HepG2 (cell line): ENCODE results near the gene EPS8L1. TPM values are rescaled to one million over a fixed set of nuclear protein-coding genes. Genes with fewer than 3 reads are reported as not detected.

Source experiments
- ATAC-seq: fragments of 200-7000 bp; cut with Tn5 transposase; 3 replicates; pipeline ENCODE4 v1.9.1; 2020; ENCODE audit warnings: mild to moderate bottlenecking, moderate library complexity
- BruUV-seq: library from RNA; stranded (reverse); fragments of 400-500 nt; replicated peaks from 2 replicates; lab custom pipeline; 2021; lab: Mats Ljungman, UMichigan
- CTCF ChIA-PET: fragments of 300-600 bp; formaldehyde crosslinking; extraction: SDS; loops from one replicate; lab custom pipeline; 2021; ENCODE audit warnings: low total read pairs, inconsistent platforms, low intra/inter-chr PET ratio; lab: Yijun Ruan, JAX
- POLR2A ChIA-PET: fragments of 350-600 bp; sonication (Branson Sonifier 250); formaldehyde crosslinking; loops from one replicate; lab custom pipeline; 2020; ENCODE audit warnings: antibody characterized with exemption, inconsistent platforms; lab: Yijun Ruan, JAX
- DNase-seq: peaks from one replicate; pipeline ENCODE4 v3.0.0-alpha.2; 2015; ENCODE audit warnings: low spot score
- FAIRE-seq: peaks from 3 replicates; lab custom pipeline; 2011; peaks lifted over from hg19 to GRCh38; lab: Jason Lieb, UNC
- H2AFZ ChIP-seq: one replicate; pipeline ENCODE4 v1.6.1; 2011; ENCODE audit warnings: low read length, inconsistent platforms
- H3K27ac ChIP-seq: fragments of 300-600 bp; 3 replicates; pipeline ENCODE4 v1.8.0; 2011; ENCODE audit warnings: mixed run types, mild to moderate bottlenecking, mixed read lengths, low read length, inconsistent platforms; ENCODE audit not compliant: insufficient read depth; ENCODE audit errors: extremely low read length
- H3K27me3 ChIP-seq, 2 experiments: fragments of 200-600 bp in 1 of 2; 2 replicates in 1 of 2; 3 replicates in 1 of 2; pipeline versions ENCODE4 v1.6.0 to v1.8.0; 2011; ENCODE audit warnings: low read length in 2 of 2, mild to moderate bottlenecking in 2 of 2, moderate library complexity in 2 of 2, inconsistent platforms in 1 of 2; ENCODE audit not compliant: insufficient read depth in 2 of 2, control insufficient read depth in 1 of 2
- H3K36me3 ChIP-seq, 2 experiments: fragments of 200-600 bp in 1 of 2; replicated peaks in 1 of 2; 2 replicates in 1 of 2; 3 replicates in 1 of 2; pipeline versions ENCODE4 v1.5.1 to v1.8.0; 2011; ENCODE audit warnings: low read length in 2 of 2, inconsistent platforms in 1 of 2; ENCODE audit not compliant: insufficient read depth in 2 of 2, control insufficient read depth in 1 of 2
- H3K4me1 ChIP-seq: 2 replicates; pipeline ENCODE4 v1.5.1; 2012; ENCODE audit warnings: low read length, inconsistent platforms; ENCODE audit not compliant: insufficient read depth
- H3K4me2 ChIP-seq: 2 replicates; pipeline ENCODE4 v1.6.0; 2011; ENCODE audit warnings: low read depth, low read length, inconsistent platforms
- H3K4me3 ChIP-seq, 3 experiments: fragments of 200-600 bp in 1 of 3; sonication (generic), shearing (Covaris generic) in 1 of 3; replicated peaks in 1 of 3; 2 replicates each; pipeline ENCODE4 v1.5.1; 2011 to 2016; ENCODE audit warnings: low read length in 3 of 3, inconsistent platforms in 2 of 3, low read depth in 2 of 3, mild to moderate bottlenecking in 2 of 3, control low read depth in 1 of 3, mixed read lengths in 1 of 3; ENCODE audit not compliant: insufficient read depth in 1 of 3
- H3K79me2 ChIP-seq: one replicate; pipeline ENCODE4 v1.6.1; 2011; ENCODE audit warnings: low read length, inconsistent platforms; ENCODE audit not compliant: insufficient read depth
- H3K9ac ChIP-seq: 2 replicates; pipeline ENCODE4 v1.6.0; 2011; ENCODE audit warnings: mild to moderate bottlenecking, low read depth, low read length, inconsistent platforms; ENCODE audit not compliant: insufficient read depth
- H3K9me3 ChIP-seq: 2 replicates; pipeline ENCODE4 v1.5.1; 2012; ENCODE audit warnings: mild to moderate bottlenecking, low read length
- H4K20me1 ChIP-seq: 2 replicates; pipeline ENCODE4 v1.6.0; 2011; ENCODE audit warnings: inconsistent platforms, mild to moderate bottlenecking, low read length, moderate library complexity; ENCODE audit not compliant: insufficient read depth
- SP1 ChIP-seq, 2 experiments: fragments of 450-650 bp in 1 of 2; sonication (generic) in 1 of 2; formaldehyde crosslinking in 1 of 2; IDR thresholded peaks; 2 replicates each; pipeline versions ENCODE4 v1.4.0 to v1.6.1; 2016 to 2020; ENCODE audit warnings: missing genetic modification reagents in 1 of 2
- ZNF207 ChIP-seq: fragments of 450-650 bp; IDR thresholded peaks from 2 replicates; pipeline ENCODE4 v1.6.1; 2016; ENCODE audit warnings: antibody characterized with exemption, borderline replicate concordance
- ZNF652 ChIP-seq: IDR thresholded peaks from 2 replicates; pipeline ENCODE4 v1.6.1; 2016; ENCODE audit warnings: low read depth, borderline replicate concordance
- ZNF773 ChIP-seq: sonication (generic); formaldehyde crosslinking; IDR thresholded peaks from 2 replicates; pipeline ENCODE4 v1.4.0; 2020; ENCODE audit warnings: missing genetic modification reagents, borderline replicate concordance
- ZNF792 ChIP-seq: IDR thresholded peaks from 2 replicates; pipeline ENCODE4 v1.6.1; 2016
- WGBS: methylation state at CpG from one replicate; pipeline ENCODE4 v1.1.6; 2017; ENCODE audit warnings: low lambda C conversion rate; 5-methylcytosine and 5-hydroxymethylcytosine counted together
- in situ Hi-C: cut with HindIII; loops from 2 replicates; pipeline ENCODE4 v1.10.0; 2017; ENCODE audit warnings: low pct_unique_long_range_greater_than_20kb; ENCODE audit not compliant: extremely low pct_ligation_motif_present
- intact Hi-C: fragments of 100-400 bp; cut with micrococcal nuclease; formaldehyde crosslinking; loops from one replicate; pipeline ENCODE4 v1.10.0; 2022; ENCODE audit not compliant: unreplicated experiment
- polyA plus RNA-seq, 8 experiments: library from polyadenylated mRNA; depleted of rRNA in 3 of 8; stranded (reverse) in 7 of 8; unstranded in 1 of 8; fragments of >200 nt; fragmentation: Illumina TruSeq in 4 of 8; extraction: Trizol in 4 of 8; gene quantifications; 2 replicates each; pipeline versions ENCODE4 v1.2.1 to v1.2.3, GENCODE V29; 2011 to 2016; ENCODE audit warnings: low read depth in 4 of 8, missing spikeins in 1 of 8, mixed read lengths in 1 of 8; ENCODE audit not compliant: insufficient read depth in 1 of 8
- total RNA-seq, 5 experiments: library from RNA; depleted of rRNA; stranded (reverse); fragments of >200 nt; fragmentation: Illumina TruSeq; extraction: Trizol; gene quantifications; 2 replicates each; pipeline ENCODE4 v1.2.3, GENCODE V29; 2016; ENCODE audit warnings: low read depth in 1 of 5
- TF ChIP-seq, protein P1 (sequence below): IDR thresholded peaks from 2 replicates; pipeline ENCODE4 v1.6.1; 2016; ENCODE audit warnings: missing biosample characterization, missing genetic modification reagents, low read depth
- TF ChIP-seq, protein P2 (sequence below): sonication (generic); formaldehyde crosslinking; conservative IDR thresholded peaks from 2 replicates; pipeline ENCODE4 v1.8.0; 2022; ENCODE audit warnings: low read depth, missing genetic modification reagents

Gene EPS8L1
- total and polyA plus RNA-seq, 2 of the 13 experiments (the other 11 are each of a cell fraction or from before 2014, with no cell fraction given) = 3.0 to 6.3 TPM

DNA sequence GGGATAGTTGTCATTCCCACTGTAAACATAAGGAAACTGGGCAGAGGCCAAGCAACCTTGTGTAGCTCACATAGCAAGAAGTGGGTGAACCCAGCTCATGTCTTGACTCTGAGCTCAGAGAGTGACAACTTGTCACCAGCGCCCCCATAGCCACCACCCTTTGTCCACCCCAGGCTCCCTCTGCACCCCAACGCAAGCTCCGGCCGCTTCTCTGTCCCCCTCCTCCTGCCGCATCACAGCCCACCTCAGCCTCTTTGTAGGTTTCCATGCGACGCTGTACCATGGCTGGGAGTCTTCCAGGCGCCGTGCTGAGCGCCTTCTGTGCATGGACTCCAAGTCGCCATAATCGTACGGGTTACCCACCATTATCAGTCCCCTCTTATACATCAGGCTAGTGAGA is 40.9 kb upstream of the EPS8L1 start:
- ATAC-seq = no peak
- Histone ChIP-seq H3K4me2 (no peak overlapping the region), H3K79me2 (no peaks in the 10 kb centered on the region), H3K27me3 (no peaks in the 10 kb centered on the region), H3K27ac (no peak overlapping the region), H2AFZ (no peak overlapping the region), H3K4me1 (no peaks in the 10 kb centered on the region), H4K20me1 (no peaks in the 10 kb centered on the region), H3K36me3 (no peaks in the 10 kb centered on the region), H3K9me3 (no peaks in the 10 kb centered on the region), H3K4me3 (no peak overlapping the region), H3K9ac (no peak overlapping the region)
- DNase-seq = no peak
- TF ChIP-seq, protein P1, sequence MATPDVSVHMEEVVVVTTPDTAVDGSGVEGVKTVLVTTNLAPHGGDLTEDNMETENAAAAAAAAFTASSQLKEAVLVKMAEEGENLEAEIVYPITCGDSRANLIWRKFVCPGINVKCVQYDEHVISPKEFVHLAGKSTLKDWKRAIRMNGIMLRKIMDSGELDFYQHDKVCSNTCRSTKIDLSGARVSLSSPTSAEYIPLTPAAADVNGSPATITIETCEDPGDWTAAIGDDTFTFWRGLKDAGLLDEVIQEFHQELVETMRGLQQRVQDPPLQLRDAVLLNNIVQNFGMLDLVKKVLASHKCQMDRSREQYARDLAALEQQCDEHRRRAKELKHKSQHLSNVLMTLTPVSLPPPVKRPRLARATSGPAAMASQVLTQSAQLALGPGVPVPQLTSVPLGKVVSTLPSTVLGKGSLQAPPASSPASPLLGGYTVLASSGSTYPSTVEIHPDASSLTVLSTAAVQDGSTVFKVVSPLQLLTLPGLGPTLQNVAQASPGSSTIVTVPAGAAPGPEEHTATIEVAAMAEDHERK (CRISPR knock-in tag) = no peak
- TF ChIP-seq, protein P2, sequence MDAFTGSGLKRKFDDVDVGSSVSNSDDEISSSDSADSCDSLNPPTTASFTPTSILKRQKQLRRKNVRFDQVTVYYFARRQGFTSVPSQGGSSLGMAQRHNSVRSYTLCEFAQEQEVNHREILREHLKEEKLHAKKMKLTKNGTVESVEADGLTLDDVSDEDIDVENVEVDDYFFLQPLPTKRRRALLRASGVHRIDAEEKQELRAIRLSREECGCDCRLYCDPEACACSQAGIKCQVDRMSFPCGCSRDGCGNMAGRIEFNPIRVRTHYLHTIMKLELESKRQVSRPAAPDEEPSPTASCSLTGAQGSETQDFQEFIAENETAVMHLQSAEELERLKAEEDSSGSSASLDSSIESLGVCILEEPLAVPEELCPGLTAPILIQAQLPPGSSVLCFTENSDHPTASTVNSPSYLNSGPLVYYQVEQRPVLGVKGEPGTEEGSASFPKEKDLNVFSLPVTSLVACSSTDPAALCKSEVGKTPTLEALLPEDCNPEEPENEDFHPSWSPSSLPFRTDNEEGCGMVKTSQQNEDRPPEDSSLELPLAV (CRISPR knock-in tag) = no peak
- TF ChIP-seq ZNF207 (no peak), SP1 (IDR thresholded peaks at IDR 0.05) (no peak), SP1 (CRISPR knock-in tag; IDR thresholded peaks at IDR 0.05) (no peak), ZNF652 (CRISPR knock-in tag) (no peak), ZNF792 (CRISPR knock-in tag) (no peak), ZNF773 (CRISPR knock-in tag) (no peak)
- CTCF ChIA-PET = no interaction called here
- 85% methylated on average over 13 of the region's 13 CpGs for WGBS
- POLR2A ChIA-PET = no interaction called here
- no TSS peak for BruUV-seq
- intact Hi-C loops = no loop called here
- in situ Hi-C loops = no loop called here
- FAIRE-seq = no peak
